ENCODE results near the gene COL15A1.

Gene COL15A1

GRCh38 chr9:99071313-99072039 is 127.8 kb downstream of the COL15A1 start:
- DNase-seq (ENCODE audit: low read depth), result no peak
- TF ChIP-seq MAX (IDR thresholded peaks at IDR 0.05; ENCODE audit: low read depth, low read length), result no peak
- TF ChIP-seq MYC (IDR thresholded peaks at IDR 0.05; ENCODE audit: low read depth, low read length), result no peak
- TF ChIP-seq CTCF (IDR thresholded peaks at IDR 0.05; ENCODE audit: low read depth, low read length), result no peak
- no peak for TF ChIP-seq POLR2A (IDR thresholded peaks at IDR 0.05; ENCODE audit: extremely low read depth, insufficient read length)
- H3K4me3 ChIP-seq (ENCODE audit: low read depth, low read length), result no peak overlapping the region

GRCh38 chr9:99072040-99072394 is 128.3 kb downstream of the COL15A1 start:
- no peak for DNase-seq (ENCODE audit: low read depth)
- TF ChIP-seq CTCF (IDR thresholded peaks at IDR 0.05; ENCODE audit: low read depth, low read length), result no peak
- no peak for TF ChIP-seq MYC (IDR thresholded peaks at IDR 0.05; ENCODE audit: low read depth, low read length)
- TF ChIP-seq MAX (IDR thresholded peaks at IDR 0.05; ENCODE audit: low read depth, low read length), result no peak
- no peak for TF ChIP-seq POLR2A (IDR thresholded peaks at IDR 0.05; ENCODE audit: extremely low read depth, insufficient read length)
- H3K4me3 ChIP-seq (ENCODE audit: low read depth, low read length), result no peak overlapping the region

GRCh38 chr9:99073347-99073746 is 129.6 kb downstream of the COL15A1 start:
- H3K4me3 ChIP-seq (ENCODE audit: low read depth, low read length), result no peak overlapping the region
- TF ChIP-seq MYC (IDR thresholded peaks at IDR 0.05; ENCODE audit: low read depth, low read length) (no peak), CTCF (IDR thresholded peaks at IDR 0.05; ENCODE audit: low read depth, low read length) (no peak), POLR2A (IDR thresholded peaks at IDR 0.05; ENCODE audit: extremely low read depth, insufficient read length) (no peak), MAX (IDR thresholded peaks at IDR 0.05; ENCODE audit: low read depth, low read length) (no peak)
- no peak for DNase-seq (ENCODE audit: low read depth)

GRCh38 chr9:99073985-99074901 is 130.5 kb downstream of the COL15A1 start:
- no peak for DNase-seq (ENCODE audit: low read depth)
- TF ChIP-seq CTCF (IDR thresholded peaks at IDR 0.05; ENCODE audit: low read depth, low read length) (no peak), POLR2A (IDR thresholded peaks at IDR 0.05; ENCODE audit: extremely low read depth, insufficient read length) (no peak), MYC (IDR thresholded peaks at IDR 0.05; ENCODE audit: low read depth, low read length) (no peak), MAX (IDR thresholded peaks at IDR 0.05; ENCODE audit: low read depth, low read length) (no peak)
- no peak overlapping the region for H3K4me3 ChIP-seq (ENCODE audit: low read depth, low read length)

GRCh38 chr9:99074902-99075245 is 131.2 kb downstream of the COL15A1 start:
- TF ChIP-seq CTCF (IDR thresholded peaks at IDR 0.05; ENCODE audit: low read depth, low read length) (no peak), MAX (IDR thresholded peaks at IDR 0.05; ENCODE audit: low read depth, low read length) (no peak), MYC (IDR thresholded peaks at IDR 0.05; ENCODE audit: low read depth, low read length) (no peak), POLR2A (IDR thresholded peaks at IDR 0.05; ENCODE audit: extremely low read depth, insufficient read length) (no peak)

More at GRCh38 chr9:99074902-99075245, 131.2 kb downstream of the COL15A1 start:
- DNase-seq (ENCODE audit: low read depth), result no peak
- no peak overlapping the region for H3K4me3 ChIP-seq (ENCODE audit: low read depth, low read length)
